H1 (cell line): Measurements from ENCODE around the gene ACER3. TPM values are rescaled to one million over a fixed set of nuclear protein-coding genes. Genes with fewer than 3 reads are reported as not detected.

Experiments
- ATF2 ChIP-seq: IDR thresholded peaks from 2 replicates; pipeline ENCODE4 v1.6.1; 2012; ENCODE audit warnings: low read length, inconsistent platforms
- CHD7 ChIP-seq: fragments of 300-600 bp; sonication (generic); IDR thresholded peaks from 2 replicates; pipeline ENCODE4 v1.7.1; 2012; ENCODE audit warnings: low read length, moderate library complexity, mild to moderate bottlenecking, inconsistent platforms; ENCODE audit not compliant: insufficient replicate concordance
- CREB1 ChIP-seq: IDR thresholded peaks from 2 replicates; pipeline ENCODE4 v1.6.1; 2012; ENCODE audit warnings: inconsistent platforms
- HDAC2 ChIP-seq, 2 experiments: fragments of 300-600 bp in 1 of 2; sonication (generic) in 1 of 2; IDR thresholded peaks; 2 replicates each; pipeline ENCODE4 v1.6.1; 2011 to 2012; ENCODE audit warnings: low read depth in 2 of 2, low read length in 2 of 2, mild to moderate bottlenecking in 2 of 2, moderate library complexity in 2 of 2, borderline replicate concordance in 1 of 2, inconsistent platforms in 1 of 2
- MAX ChIP-seq: IDR thresholded peaks from 2 replicates; pipeline ENCODE4 v1.6.1; 2012; ENCODE audit warnings: inconsistent platforms
- RXRA ChIP-seq: IDR thresholded peaks from 2 replicates; pipeline ENCODE4 v1.6.1; 2011; ENCODE audit warnings: low read depth, mild to moderate bottlenecking, low read length, moderate library complexity; ENCODE audit not compliant: insufficient read depth
- SIX5 ChIP-seq: IDR thresholded peaks from 2 replicates; pipeline ENCODE4 v1.6.1; 2011; ENCODE audit warnings: mild to moderate bottlenecking, low read depth, low read length
- polyA plus RNA-seq, 7 experiments: library from polyadenylated mRNA; depleted of rRNA in 3 of 7; stranded (reverse) in 5 of 7; unstranded in 2 of 7; fragments of >200 nt in 5 of 7; fragments of 200-250 nt in 2 of 7; gene quantifications; 1 replicate in 5 of 7; 2 replicates in 1 of 7; 4 replicates in 1 of 7; pipeline versions ENCODE4 v1.2.1 to v1.2.3, GENCODE V29; 2011 to 2013; ENCODE audit warnings: missing spikeins in 2 of 7, mixed read lengths in 2 of 7
- total RNA-seq: library from RNA; stranded (reverse); fragmentation: NEBNext Ultra II Directional; extraction: Animal tissue kit (Norgen Biotek cat#: 25700); gene quantifications from 2 replicates; pipeline ENCODE4 v1.2.1, GENCODE V29; 2021

ACER3 gene
- total and polyA plus RNA-seq, 2 of the 8 experiments (the other 6 are each of a cell fraction or from before 2014, with no cell fraction given) = 5.7 to 16.2 TPM

DNA sequence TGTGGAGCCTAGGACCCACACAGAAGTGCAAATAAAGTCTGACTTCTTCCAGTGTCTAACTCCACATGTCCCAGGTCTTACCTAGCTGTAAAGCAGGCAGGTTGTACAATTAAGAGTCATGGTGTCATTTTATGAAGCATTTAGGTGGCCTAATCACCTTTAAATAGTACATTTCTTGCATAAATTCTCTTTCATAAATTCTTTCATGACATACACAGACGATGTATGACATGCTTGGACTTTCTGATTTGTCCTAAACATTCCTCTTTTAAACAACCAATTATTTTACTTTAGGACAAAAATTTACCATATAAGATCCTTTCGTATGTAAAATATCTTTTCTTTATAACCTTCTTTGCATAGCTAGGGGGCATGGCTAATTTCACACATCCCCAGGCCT, 46.3 kb upstream of the ACER3 start (continued):
- TF ChIP-seq CHD7 = no peak
- TF ChIP-seq SIX5 = no peak
- no peak for TF ChIP-seq RXRA
- TF ChIP-seq HDAC2 (IDR thresholded peaks at IDR 0.05; ENCODE audit: borderline replicate concordance in 1 of 2, low read depth in 2 of 2, low read length in 2 of 2) = no peak
- no peak for TF ChIP-seq MAX
- TF ChIP-seq ATF2 = no peak
- no peak for TF ChIP-seq CREB1
- TF ChIP-seq, all 59 proteins: peak for 0
